IMR-90 (cell line): ENCODE data around the gene MMP27. TPM values are rescaled to one million over a fixed set of nuclear protein-coding genes. Genes with fewer than 3 reads are reported as not detected.

ENCODE experiments used
- ATAC-seq: fragments of 200-7000 bp; cut with Tn5 transposase; 2 replicates; pipeline ENCODE4 v1.9.1; 2020; ENCODE audit warnings: low read depth, mild to moderate bottlenecking, moderate library complexity
- BruUV-seq: library from RNA; stranded (reverse); fragments of 400-500 nt; replicated peaks from 2 replicates; lab custom pipeline; 2021; lab: Mats Ljungman, UMichigan
- CTCF ChIA-PET: fragments of 300-600 bp; formaldehyde crosslinking; extraction: SDS; loops from one replicate; lab custom pipeline; 2021; ENCODE audit warnings: antibody characterized with exemption; lab: Yijun Ruan, JAX
- POLR2A ChIA-PET: fragments of 300-600 bp; sonication (Branson Sonifier 250); formaldehyde crosslinking; loops from one replicate; lab custom pipeline; 2022; ENCODE audit warnings: antibody characterized with exemption; ENCODE audit not compliant: unreplicated experiment; lab: Charles Lee
- DNase-seq: peaks from one replicate; pipeline ENCODE4 v3.0.0; 2013
- H2AFZ ChIP-seq: replicated peaks from 2 replicates; pipeline ENCODE3; 2013; ENCODE audit warnings: low read length, mild to moderate bottlenecking; ENCODE audit not compliant: poor library complexity
- H2AK5ac ChIP-seq: 2 replicates; pipeline ENCODE4 v1.6.1; 2013; ENCODE audit warnings: low read depth, low read length, inconsistent platforms
- H2AK9ac ChIP-seq: replicated peaks from 2 replicates; pipeline ENCODE3; 2013; ENCODE audit warnings: mild to moderate bottlenecking, low read depth, low read length, moderate library complexity; ENCODE audit not compliant: poor library complexity
- H2BK120ac ChIP-seq: 2 replicates; pipeline ENCODE4 v1.6.1; 2013; ENCODE audit warnings: low read depth, low read length, inconsistent platforms
- H2BK15ac ChIP-seq: 3 replicates; pipeline ENCODE4 v1.6.1; 2013; ENCODE audit warnings: low read depth, low read length, inconsistent platforms
- H2BK20ac ChIP-seq: 2 replicates; pipeline ENCODE4 v1.6.1; 2013; ENCODE audit warnings: low read depth, mild to moderate bottlenecking, inconsistent platforms, low read length, moderate library complexity
- H2BK5ac ChIP-seq: 2 replicates; pipeline ENCODE4 v1.6.1; 2013; ENCODE audit warnings: mild to moderate bottlenecking, low read depth, low read length, inconsistent platforms; ENCODE audit not compliant: poor library complexity, severe bottlenecking
- H3K14ac ChIP-seq: replicated peaks from 2 replicates; pipeline ENCODE4 v1.6.1; 2013; ENCODE audit warnings: low read depth, low read length, inconsistent platforms
- H3K18ac ChIP-seq: 2 replicates; pipeline ENCODE4 v1.6.1; 2013; ENCODE audit warnings: low read depth, low read length, control low read depth
- H3K23ac ChIP-seq: 2 replicates; pipeline ENCODE4 v1.6.1; 2013; ENCODE audit warnings: low read depth, low read length, inconsistent platforms
- H3K27ac ChIP-seq: 2 replicates; pipeline ENCODE4 v1.5.1; 2013; ENCODE audit warnings: mild to moderate bottlenecking, control low read depth, low read length; ENCODE audit not compliant: insufficient read depth
- H3K27me3 ChIP-seq: 2 replicates; pipeline ENCODE4 v1.6.1; 2013; ENCODE audit warnings: low read length; ENCODE audit not compliant: control insufficient read depth, insufficient read depth
- H3K36me3 ChIP-seq: 2 replicates; pipeline ENCODE4 v1.6.1; 2013; ENCODE audit warnings: low read length, mixed read lengths; ENCODE audit not compliant: control insufficient read depth, insufficient read depth
- H3K4ac ChIP-seq: 2 replicates; pipeline ENCODE4 v1.6.1; 2013; ENCODE audit warnings: low read depth, low read length, inconsistent platforms
- H3K4me1 ChIP-seq: 2 replicates; pipeline ENCODE4 v1.6.1; 2013; ENCODE audit warnings: low read length, mixed read lengths; ENCODE audit not compliant: control insufficient read depth, insufficient read depth
- H3K4me2 ChIP-seq: 2 replicates; pipeline ENCODE4 v1.6.1; 2013; ENCODE audit warnings: low read depth, mild to moderate bottlenecking, control low read depth, low read length, moderate library complexity
- H3K4me3 ChIP-seq: 2 replicates; pipeline ENCODE4 v1.5.1; 2013; ENCODE audit warnings: low read depth, mild to moderate bottlenecking, control low read depth, low read length, moderate library complexity; ENCODE audit not compliant: insufficient read depth
- H3K56ac ChIP-seq: 2 replicates; pipeline ENCODE4 v1.6.1; 2013; ENCODE audit warnings: low read length, inconsistent platforms; ENCODE audit not compliant: insufficient read depth; ENCODE audit errors: extremely low read depth
- H3K79me1 ChIP-seq, 2 experiments: 2 replicates each; pipeline ENCODE4 v1.6.1; 2013; ENCODE audit warnings: low read length in 2 of 2, inconsistent platforms in 1 of 2, low read depth in 1 of 2
- H3K9ac ChIP-seq: 2 replicates; pipeline ENCODE4 v1.6.1; 2013; ENCODE audit warnings: low read depth, low read length, control low read depth
- H3K9me1 ChIP-seq: 2 replicates; pipeline ENCODE4 v1.6.1; 2013; ENCODE audit warnings: low read length, inconsistent platforms; ENCODE audit not compliant: insufficient read depth
- H3K9me3 ChIP-seq: 2 replicates; pipeline ENCODE4 v1.6.1; 2013; ENCODE audit warnings: low read length; ENCODE audit not compliant: control insufficient read depth, insufficient read depth
- H4K20me1 ChIP-seq: 2 replicates; pipeline ENCODE4 v1.6.1; 2013; ENCODE audit warnings: low read length, inconsistent platforms; ENCODE audit not compliant: insufficient read depth
- H4K5ac ChIP-seq: 2 replicates; pipeline ENCODE4 v1.6.1; 2013; ENCODE audit warnings: mild to moderate bottlenecking, low read depth, low read length, control low read depth
- H4K8ac ChIP-seq, 2 experiments: 2 replicates each; pipeline ENCODE4 v1.6.1; 2013; ENCODE audit warnings: low read depth in 2 of 2, low read length in 2 of 2, control low read depth in 1 of 2, inconsistent platforms in 1 of 2
- H4K91ac ChIP-seq: 2 replicates; pipeline ENCODE4 v1.6.1; 2013; ENCODE audit warnings: low read depth, low read length, inconsistent platforms; ENCODE audit not compliant: insufficient read depth
- CHD1 ChIP-seq: IDR thresholded peaks from 2 replicates; pipeline ENCODE4 v1.6.1; 2012; ENCODE audit warnings: low read depth, low read length, improper control_type of control experiment
- MAFK ChIP-seq: IDR thresholded peaks from 2 replicates; pipeline ENCODE4 v1.6.1; 2012; ENCODE audit warnings: low read depth, low read length, improper control_type of control experiment
- MXI1 ChIP-seq: IDR thresholded peaks from 2 replicates; pipeline ENCODE4 v1.6.1; 2012; ENCODE audit warnings: low read depth, mild to moderate bottlenecking, low read length, moderate library complexity, borderline replicate concordance
- POLR2A ChIP-seq: IDR thresholded peaks from 2 replicates; pipeline ENCODE4 v1.6.1; 2012; ENCODE audit warnings: mild to moderate bottlenecking, low read depth, low read length
- RCOR1 ChIP-seq: IDR thresholded peaks from 2 replicates; pipeline ENCODE4 v1.6.1; 2012; ENCODE audit warnings: mild to moderate bottlenecking, low read length, improper control_type of control experiment; ENCODE audit not compliant: insufficient replicate concordance
- RFX5 ChIP-seq: IDR thresholded peaks from 2 replicates; pipeline ENCODE4 v1.8.0; 2012; ENCODE audit warnings: low read depth, mild to moderate bottlenecking, low read length, moderate library complexity
- WGBS, 2 experiments: methylation state at CpG; one replicate each; pipeline versions ENCODE4 v1.1.5 to v1.1.7; 2013; ENCODE audit warnings: missing lambda C conversion rate in 2 of 2; ENCODE audit not compliant: insufficient read length in 1 of 2; ENCODE audit errors: extremely low coverage in 2 of 2; 5-methylcytosine and 5-hydroxymethylcytosine counted together
- dilution Hi-C: fragments of 300-500 bp; cut with HindIII; formaldehyde crosslinking; loops from one replicate; pipeline ENCODE4 v1.14.3; 2018; ENCODE audit warnings: low sequenced_read_pairs; ENCODE audit not compliant: unreplicated experiment
- in situ Hi-C: fragments of 300-500 bp; cut with MboI; formaldehyde crosslinking; loops from 3 replicates; pipeline ENCODE4 v1.14.3; 2019; ENCODE audit warnings: low sequenced_read_pairs, inconsistent platforms, mixed read lengths
- intact Hi-C: fragments of 100-400 bp; cut with micrococcal nuclease; formaldehyde crosslinking; loops from 2 replicates; pipeline ENCODE4 v1.10.0; 2022
- polyA plus RNA-seq, 3 experiments: library from polyadenylated mRNA; depleted of rRNA; stranded (reverse); fragments of >200 nt; gene quantifications; 2 replicates each; pipeline ENCODE4 v1.2.3, GENCODE V29; 2012; ENCODE audit warnings: low replicate concordance in 1 of 3
- total RNA-seq: library from RNA; depleted of rRNA; stranded (reverse); fragments of >200 nt; gene quantifications from 2 replicates; pipeline ENCODE4 v1.2.3, GENCODE V29; 2012
- TF ChIP-seq, protein P1 (sequence below): fragments of 150-350 bp; IDR thresholded peaks from 2 replicates; pipeline ENCODE4 v1.6.1; 2017; ENCODE audit warnings: mild to moderate bottlenecking, antibody characterized with exemption, low read length, low read depth
- TF ChIP-seq, protein P2 (sequence below): fragments of 150-350 bp; IDR thresholded peaks from 2 replicates; pipeline ENCODE4 v1.6.1; 2016; ENCODE audit warnings: low read depth, mild to moderate bottlenecking, low read length, moderate library complexity, borderline replicate concordance

MMP27 gene
- total and polyA plus RNA-seq, 2 of the 4 experiments (the other 2 are of a cell fraction), result not detected

DNA sequence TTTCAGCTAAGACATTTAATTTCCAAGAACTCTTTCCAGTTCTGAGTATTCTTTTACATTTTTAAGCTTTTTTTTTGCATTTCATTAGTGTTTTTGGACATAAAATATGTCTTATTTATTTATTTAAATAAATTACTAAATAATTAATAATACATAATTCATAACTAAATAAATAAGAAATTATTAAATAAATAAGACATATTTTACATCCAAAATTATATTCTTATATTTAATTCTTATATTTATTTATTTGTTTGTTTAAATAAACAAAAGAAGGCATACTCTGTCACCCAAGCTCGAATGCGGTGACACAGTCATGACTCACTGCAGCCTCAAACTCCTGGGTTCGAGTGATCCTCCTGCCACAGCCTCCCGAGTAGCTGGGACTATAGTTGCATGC is 3.1 kb upstream of the MMP27 start:
- H3K9me1 ChIP-seq, result peaks cover 3% of the 10 kb centered on the region; the same call in 1 of the 2 replicates
- H3K9me3 ChIP-seq, result no peaks in the 10 kb centered on the region
- no peak overlapping the region for H3K9ac ChIP-seq
- TF ChIP-seq MAFK (no peak), MXI1 (no peak), RFX5 (no peak), RCOR1 (no peak), CHD1 (no peak), POLR2A (no peak)
- TF ChIP-seq, protein P1, sequence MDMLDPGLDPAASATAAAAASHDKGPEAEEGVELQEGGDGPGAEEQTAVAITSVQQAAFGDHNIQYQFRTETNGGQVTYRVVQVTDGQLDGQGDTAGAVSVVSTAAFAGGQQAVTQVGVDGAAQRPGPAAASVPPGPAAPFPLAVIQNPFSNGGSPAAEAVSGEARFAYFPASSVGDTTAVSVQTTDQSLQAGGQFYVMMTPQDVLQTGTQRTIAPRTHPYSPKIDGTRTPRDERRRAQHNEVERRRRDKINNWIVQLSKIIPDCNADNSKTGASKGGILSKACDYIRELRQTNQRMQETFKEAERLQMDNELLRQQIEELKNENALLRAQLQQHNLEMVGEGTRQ, result no peak
- TF ChIP-seq, protein P2, sequence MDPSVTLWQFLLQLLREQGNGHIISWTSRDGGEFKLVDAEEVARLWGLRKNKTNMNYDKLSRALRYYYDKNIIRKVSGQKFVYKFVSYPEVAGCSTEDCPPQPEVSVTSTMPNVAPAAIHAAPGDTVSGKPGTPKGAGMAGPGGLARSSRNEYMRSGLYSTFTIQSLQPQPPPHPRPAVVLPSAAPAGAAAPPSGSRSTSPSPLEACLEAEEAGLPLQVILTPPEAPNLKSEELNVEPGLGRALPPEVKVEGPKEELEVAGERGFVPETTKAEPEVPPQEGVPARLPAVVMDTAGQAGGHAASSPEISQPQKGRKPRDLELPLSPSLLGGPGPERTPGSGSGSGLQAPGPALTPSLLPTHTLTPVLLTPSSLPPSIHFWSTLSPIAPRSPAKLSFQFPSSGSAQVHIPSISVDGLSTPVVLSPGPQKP, result no peak
- H3K4me3 ChIP-seq, result no peak overlapping the region
- in situ Hi-C loops (no loop called here), intact Hi-C loops (no loop called here), dilution Hi-C loops (no loop called here)
- H3K18ac ChIP-seq, result no peak overlapping the region
- no CpG with 5 or more reads among the region's 4 CpGs for WGBS, 2 experiments
- no peak overlapping the region for H2AK9ac ChIP-seq
- H3K56ac ChIP-seq, result no peak overlapping the region
- ChIA-PET POLR2A (no interaction called here), CTCF (no interaction called here)
- H2BK20ac ChIP-seq, result no peak overlapping the region
- no peak overlapping the region for H4K91ac ChIP-seq
- no peak overlapping the region for H3K27ac ChIP-seq
- H2BK5ac ChIP-seq, result no peak overlapping the region
- H2AK5ac ChIP-seq, result no peak overlapping the region
- H3K4ac ChIP-seq, result no peak overlapping the region
- H4K8ac ChIP-seq, result no peak overlapping the region
- no peaks in the 10 kb centered on the region for H3K79me1 ChIP-seq
- ATAC-seq (no peak), DNase-seq (no peak)
- no peaks in the 10 kb centered on the region for H4K20me1 ChIP-seq
- H2BK15ac ChIP-seq, result no peak overlapping the region
- H3K27me3 ChIP-seq, result peaks cover 14% of the 10 kb centered on the region
- H3K23ac ChIP-seq, result no peak overlapping the region
- H4K5ac ChIP-seq, result no peak overlapping the region
- no TSS peak for BruUV-seq
- H2BK120ac ChIP-seq, result no peak overlapping the region
- H3K4me1 ChIP-seq, result peaks cover 2% of the 10 kb centered on the region; the same call in 1 of the 2 replicates
- H3K36me3 ChIP-seq, result no peaks in the 10 kb centered on the region
- H3K14ac ChIP-seq, result no peak overlapping the region
- no peak overlapping the region for H2AFZ ChIP-seq
- no peak overlapping the region for H3K4me2 ChIP-seq
